Sciatic nerve (tissue), 2 donors: ENCODE measurements around the gene CA12. TPM values are rescaled to one million over a fixed set of nuclear protein-coding genes. Genes with fewer than 3 reads are reported as not detected.

Source experiments
- ATAC-seq: fragments of 200-7000 bp; cut with Tn5 transposase; one replicate; pipeline ENCODE4 v1.9.1; 2020; ENCODE audit warnings: mild to moderate bottlenecking, moderate library complexity
- DNase-seq: peaks from one replicate; pipeline ENCODE4 v3.0.0-alpha.2; 2020; ENCODE audit warnings: low spot score
- intact Hi-C: fragments of 100-400 bp; cut with DNase I; formaldehyde crosslinking; loops from one replicate; pipeline ENCODE4 v1.14.2; 2022
- total RNA-seq: library from RNA; stranded (reverse); fragmentation: NEBNext Ultra II Directional; extraction: Animal tissue kit (Norgen Biotek cat#: 25700); gene quantifications from one replicate; pipeline ENCODE4 v1.2.1, GENCODE V29; 2021
- donor health status: DM: no; HTN: no; CAD: no.
- donor health status: DM: no; HTN: no; CAD: no.

The CA12 gene
- total RNA-seq, 1 donor from 2014 or later = 4.0 TPM

GRCh38 chr15:63382966-63383710 is 1.5 kb upstream of the CA12 start:
- intact Hi-C loops = no loop called here
- DNase-seq (no peak), ATAC-seq (no peak)

- intact Hi-C loops = no loop called here
- ATAC-seq (no peak), DNase-seq (no peak)
Observed at GRCh38 chr15:63380808-63381282, 801 bp downstream of the CA12 start.

GRCh38 chr15:63380151-63380807 is 1.4 kb downstream of the CA12 start:
- intact Hi-C loops = no loop called here
- DNase-seq (no peak), ATAC-seq (peak; percentile 12)

GRCh38 chr15:63379492-63380150 is 2.0 kb downstream of the CA12 start:
- ATAC-seq = no peak
- intact Hi-C loops = no loop called here
- DNase-seq = no peak

- intact Hi-C loops = no loop called here
- ATAC-seq = no peak
- no peak for DNase-seq
Observed at GRCh38 chr15:63378946-63379345, 2.7 kb downstream of the CA12 start.

GRCh38 chr15:63374686-63375520 is 6.7 kb downstream of the CA12 start:
- DNase-seq (no peak), ATAC-seq (peak; percentile 46)
- intact Hi-C loops = no loop called here

- intact Hi-C loops = no loop called here
- DNase-seq (no peak), ATAC-seq (no peak)
Observed at GRCh38 chr15:63373866-63374548, 7.6 kb downstream of the CA12 start.

- ATAC-seq = no peak
- intact Hi-C loops = no loop called here
Observed at GRCh38 chr15:63373330-63373729, 8.3 kb downstream of the CA12 start.

GRCh38 chr15:63372753-63373152 is 8.9 kb downstream of the CA12 start:
- DNase-seq (peak; percentile 32), ATAC-seq (no peak)
- intact Hi-C loops = no loop called here

More at GRCh38 chr15:63373330-63373729, 8.3 kb downstream of the CA12 start:
- peak; percentile 6 for DNase-seq

GRCh38 chr15:63372018-63372705 is 9.5 kb downstream of the CA12 start:
- DNase-seq = peak; percentile 61
- ATAC-seq = peak; percentile 60
- intact Hi-C loops = no loop called here

- peak; percentile 81 for ATAC-seq
- intact Hi-C loops = no loop called here
- DNase-seq = peak; percentile 47
Observed at GRCh38 chr15:63371297-63371918, 10.2 kb downstream of the CA12 start.

GRCh38 chr15:63370764-63371163 is 10.9 kb downstream of the CA12 start:
- peak; percentile 2 for DNase-seq
- intact Hi-C loops = no loop called here
- no peak for ATAC-seq

- intact Hi-C loops = no loop called here
- peak; percentile 4 for DNase-seq
- ATAC-seq = no peak
Observed at GRCh38 chr15:63369781-63370180, 11.9 kb downstream of the CA12 start.

- ATAC-seq (no peak), DNase-seq (peak; percentile 53)
- intact Hi-C loops = no loop called here
Observed at GRCh38 chr15:63369296-63369695, 12.3 kb downstream of the CA12 start.

GRCh38 chr15:63368503-63368902 is 13.1 kb downstream of the CA12 start:
- DNase-seq (no peak), ATAC-seq (no peak)
- intact Hi-C loops = no loop called here

GRCh38 chr15:63367900-63368299 is 13.7 kb downstream of the CA12 start:
- DNase-seq (no peak), ATAC-seq (no peak)
- intact Hi-C loops = no loop called here

- DNase-seq = no peak
- ATAC-seq = no peak
- intact Hi-C loops = no loop called here
Observed at GRCh38 chr15:63367390-63367789, 14.3 kb downstream of the CA12 start.

GRCh38 chr15:63366451-63366850 is 15.2 kb downstream of the CA12 start:
- DNase-seq (no peak), ATAC-seq (no peak)

More at GRCh38 chr15:63366451-63366850, 15.2 kb downstream of the CA12 start:
- intact Hi-C loops = no loop called here
